WI38 (cell line): ENCODE measurements around the gene ERO1A.

Experiments
- H3K4me3 ChIP-seq: 2 replicates; pipeline ENCODE4 v1.5.1; 2011; ENCODE audit warnings: low read depth, mild to moderate bottlenecking, control low read depth, low read length
- TF ChIP-seq, protein P1 (sequence below): IDR thresholded peaks from 2 replicates; pipeline ENCODE4 v1.5.1; 2012; ENCODE audit warnings: low read depth, mild to moderate bottlenecking, control low read depth, low read length

ERO1A gene

DNA sequence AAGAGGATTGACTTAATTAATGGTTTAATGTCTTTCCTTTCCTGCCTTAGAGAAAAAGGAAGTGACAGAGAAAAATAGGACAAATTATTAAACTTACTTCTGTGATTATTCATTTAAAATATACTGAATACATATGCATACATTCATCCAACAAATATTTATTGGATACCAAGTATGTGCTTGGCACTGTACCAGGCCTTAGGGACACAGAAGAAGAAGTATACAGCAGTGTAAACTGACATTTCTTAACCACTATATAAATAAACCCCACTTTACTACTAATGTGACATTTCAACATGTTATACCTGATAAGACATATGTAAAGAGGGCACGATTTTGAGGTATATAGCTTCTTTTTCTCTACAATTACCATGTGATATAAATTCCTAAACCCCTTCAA, 53.6 kb downstream of the ERO1A start:
- H3K4me3 ChIP-seq, result no peak overlapping the region
- TF ChIP-seq, protein P1, sequence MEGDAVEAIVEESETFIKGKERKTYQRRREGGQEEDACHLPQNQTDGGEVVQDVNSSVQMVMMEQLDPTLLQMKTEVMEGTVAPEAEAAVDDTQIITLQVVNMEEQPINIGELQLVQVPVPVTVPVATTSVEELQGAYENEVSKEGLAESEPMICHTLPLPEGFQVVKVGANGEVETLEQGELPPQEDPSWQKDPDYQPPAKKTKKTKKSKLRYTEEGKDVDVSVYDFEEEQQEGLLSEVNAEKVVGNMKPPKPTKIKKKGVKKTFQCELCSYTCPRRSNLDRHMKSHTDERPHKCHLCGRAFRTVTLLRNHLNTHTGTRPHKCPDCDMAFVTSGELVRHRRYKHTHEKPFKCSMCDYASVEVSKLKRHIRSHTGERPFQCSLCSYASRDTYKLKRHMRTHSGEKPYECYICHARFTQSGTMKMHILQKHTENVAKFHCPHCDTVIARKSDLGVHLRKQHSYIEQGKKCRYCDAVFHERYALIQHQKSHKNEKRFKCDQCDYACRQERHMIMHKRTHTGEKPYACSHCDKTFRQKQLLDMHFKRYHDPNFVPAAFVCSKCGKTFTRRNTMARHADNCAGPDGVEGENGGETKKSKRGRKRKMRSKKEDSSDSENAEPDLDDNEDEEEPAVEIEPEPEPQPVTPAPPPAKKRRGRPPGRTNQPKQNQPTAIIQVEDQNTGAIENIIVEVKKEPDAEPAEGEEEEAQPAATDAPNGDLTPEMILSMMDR, result no peak

DNA sequence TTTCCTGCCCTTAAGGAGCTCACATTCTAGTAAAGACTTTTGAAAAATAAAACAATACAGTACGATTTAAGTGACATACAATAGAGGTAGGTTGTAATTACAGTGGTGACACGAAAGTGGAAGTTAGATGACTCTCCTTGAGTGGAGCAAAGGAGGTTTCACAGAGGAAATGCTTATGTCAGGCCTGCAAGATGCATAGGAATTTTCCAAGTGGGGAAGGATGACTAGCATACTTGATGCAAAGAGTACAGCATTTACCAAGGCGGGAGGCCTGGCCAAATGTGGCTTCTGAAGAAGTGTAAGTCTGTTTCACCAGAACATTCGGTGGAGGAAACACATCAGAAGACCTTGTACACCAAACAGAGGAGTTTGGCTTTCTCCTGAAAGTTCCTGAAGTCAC, 55.2 kb downstream of the ERO1A start:
- TF ChIP-seq, protein P1, result no peak
- no peak overlapping the region for H3K4me3 ChIP-seq

DNA sequence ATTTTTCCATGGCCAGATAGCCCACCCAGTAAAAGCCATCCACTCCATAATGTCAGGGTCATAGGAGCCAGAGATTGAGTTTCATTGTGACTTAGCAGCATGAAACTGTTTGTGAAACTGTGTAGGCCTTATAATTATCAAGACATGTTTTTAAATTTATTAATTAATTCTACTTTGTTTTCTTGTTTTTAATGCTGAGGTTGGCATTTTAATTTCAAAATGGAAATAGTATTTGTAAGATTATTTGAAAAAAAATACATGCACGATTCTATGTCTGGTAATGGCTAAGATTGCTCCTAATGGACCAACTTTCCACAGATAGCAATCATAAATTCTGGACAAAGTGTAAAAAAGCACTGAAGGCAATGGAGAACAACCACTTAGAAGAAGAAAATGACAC, 75.7 kb downstream of the ERO1A start:
- no peak overlapping the region for H3K4me3 ChIP-seq

DNA sequence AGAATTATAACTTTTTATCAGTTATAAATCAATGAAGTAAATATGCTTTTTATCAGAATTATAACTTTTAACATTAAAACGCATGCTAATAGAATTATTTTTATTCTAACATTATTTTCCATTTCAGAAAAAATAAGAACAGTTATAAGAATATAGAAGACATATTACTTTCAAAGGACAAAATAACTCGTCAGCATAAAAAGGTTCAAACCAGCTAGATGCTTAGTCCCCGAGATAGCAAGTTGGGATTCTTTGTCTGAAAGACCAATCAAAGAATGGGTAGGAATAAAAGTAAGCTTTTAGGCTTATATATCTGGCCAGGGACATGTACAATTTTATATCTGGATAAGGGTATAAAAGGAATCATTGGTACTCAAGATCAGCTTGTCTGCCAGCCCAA, 76.8 kb downstream of the ERO1A start:
- TF ChIP-seq, protein P1, result no peak
- no peak overlapping the region for H3K4me3 ChIP-seq

More for the DNA sequence above, 75.7 kb downstream of the ERO1A start:
- TF ChIP-seq, protein P1, result no peak

DNA sequence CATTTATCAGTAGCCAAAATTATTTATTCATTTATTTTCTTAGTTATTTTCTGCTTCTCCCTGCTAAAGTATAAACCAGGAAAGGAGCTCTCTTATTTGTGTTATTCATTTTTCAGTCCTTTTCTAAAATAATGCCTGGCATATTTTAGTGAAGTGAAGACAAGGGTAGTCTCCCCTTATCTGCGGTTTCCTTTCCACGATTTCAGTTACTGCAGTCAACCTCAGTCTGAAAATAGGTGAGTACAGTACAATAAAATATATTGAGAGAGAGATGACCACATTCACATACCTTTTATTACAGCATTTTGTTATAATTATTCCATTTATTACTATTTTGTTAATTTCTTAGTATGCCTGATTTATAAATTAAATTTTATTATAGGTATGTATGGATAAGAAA, 85.2 kb downstream of the ERO1A start:
- no peak overlapping the region for H3K4me3 ChIP-seq
- TF ChIP-seq, protein P1, result no peak

DNA sequence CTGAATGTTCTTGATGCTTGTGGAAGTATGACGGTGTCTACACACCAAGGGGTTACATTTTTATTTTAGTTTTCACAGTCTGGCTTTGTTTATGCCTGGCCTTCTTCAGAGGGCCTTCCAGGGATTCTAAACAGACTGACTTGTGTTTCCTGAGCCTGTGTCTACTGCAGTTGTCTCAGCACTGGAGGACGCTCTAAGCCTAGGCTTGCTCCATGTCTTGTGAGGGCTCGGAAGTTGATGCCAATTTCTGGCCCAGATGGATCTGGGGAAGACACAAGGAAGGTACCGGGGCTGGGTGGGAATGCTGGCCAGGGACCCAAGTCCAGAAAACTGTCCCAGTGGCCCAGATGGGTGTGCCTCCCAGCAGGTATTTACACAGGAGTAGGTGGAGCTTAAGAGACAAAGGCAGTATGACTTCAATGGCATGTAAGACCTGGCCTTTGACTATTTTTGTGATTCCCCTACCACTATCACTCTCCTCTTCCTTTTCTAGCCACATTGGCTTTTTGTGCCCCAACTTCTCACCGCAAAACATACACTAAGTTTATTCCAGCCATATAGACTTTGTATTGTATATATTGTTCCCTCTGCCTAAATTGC, 85.8 kb downstream of the ERO1A start:
- no peak overlapping the region for H3K4me3 ChIP-seq
- TF ChIP-seq, protein P1, result no peak

DNA sequence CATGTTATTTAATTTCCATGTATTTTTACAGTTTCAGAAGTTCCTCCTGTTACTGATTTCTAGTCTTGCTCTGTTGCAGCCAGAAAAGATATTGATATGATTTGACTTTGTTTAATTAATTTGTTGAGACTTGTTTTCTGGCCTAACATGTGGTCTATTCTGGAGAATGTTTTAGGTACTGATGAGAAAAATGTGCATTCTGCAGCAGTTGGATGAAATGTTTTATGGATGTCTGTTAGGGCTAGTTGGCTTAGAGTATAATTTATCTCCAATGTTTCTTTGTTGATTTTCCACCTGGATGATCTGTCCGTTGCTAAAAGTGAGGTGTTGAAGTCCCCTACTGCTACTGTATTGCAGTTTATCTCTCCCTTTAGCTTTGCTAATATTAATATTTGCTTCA, 88.3 kb downstream of the ERO1A start:
- H3K4me3 ChIP-seq, result no peak overlapping the region
- TF ChIP-seq, protein P1, result no peak
